NCI-H69 (cell line): ENCODE results near the gene GAMT.

Experiments
- DNase-seq: peaks from one replicate; lab custom pipeline; 2025; lab: John Stamatoyannopoulos, UW

GAMT gene

GRCh38 chr19:1384085-1384462 lies 17.3 kb downstream of the GAMT start:
- DNase-seq, result no peak

DNA sequence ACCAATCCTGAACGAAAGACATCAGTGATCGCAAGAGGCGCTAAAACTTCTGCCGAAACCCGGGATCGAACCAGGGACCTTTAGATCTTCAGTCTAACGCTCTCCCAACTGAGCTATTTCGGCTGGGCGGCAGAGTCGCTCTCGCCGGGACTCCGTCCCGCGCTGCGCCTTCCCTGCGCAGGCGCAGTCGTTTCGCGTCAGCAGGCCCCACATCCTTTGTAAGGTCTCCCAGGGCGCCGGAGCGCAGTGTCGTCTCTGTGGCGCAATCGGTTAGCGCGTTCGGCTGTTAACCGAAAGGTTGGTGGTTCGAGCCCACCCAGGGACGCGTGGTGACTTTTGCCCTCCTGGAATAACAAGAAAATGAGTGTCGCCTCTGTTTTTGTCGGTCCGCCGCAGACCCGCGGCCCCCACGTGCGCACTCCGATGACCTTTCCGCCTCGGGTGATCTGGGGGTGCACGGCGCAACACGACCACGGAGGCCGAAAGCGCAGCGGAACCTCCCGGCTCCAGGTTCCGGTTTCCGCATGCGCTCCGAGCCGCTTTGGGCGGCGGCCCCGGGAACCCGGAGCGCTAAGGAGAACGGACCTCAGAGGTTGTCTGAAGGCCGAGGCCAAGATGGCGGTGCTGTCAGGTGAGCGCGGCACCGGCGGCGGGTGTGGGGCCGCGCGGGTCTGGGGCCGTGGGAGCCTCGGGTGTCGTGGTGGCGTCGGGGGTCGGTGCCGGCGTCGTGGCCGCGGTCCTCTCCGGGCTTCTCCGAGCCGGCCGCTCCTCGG lies 17.8 kb downstream of the GAMT start, which contains the start of gene NDUFS7:
Gene NDUFS7, plus strand, starts transcription at position 596 of the 773 bp plus-strand sequence. Its CDS starts 20 bp downstream, at position 616.
- peak; percentile 96 for DNase-seq

- no peak for DNase-seq
Measured at GRCh38 chr19:1383017-1383311, 18.4 kb downstream of the GAMT start.

GRCh38 chr19:1382250-1382649 lies 19.1 kb downstream of the GAMT start:
- no peak for DNase-seq

DNA sequence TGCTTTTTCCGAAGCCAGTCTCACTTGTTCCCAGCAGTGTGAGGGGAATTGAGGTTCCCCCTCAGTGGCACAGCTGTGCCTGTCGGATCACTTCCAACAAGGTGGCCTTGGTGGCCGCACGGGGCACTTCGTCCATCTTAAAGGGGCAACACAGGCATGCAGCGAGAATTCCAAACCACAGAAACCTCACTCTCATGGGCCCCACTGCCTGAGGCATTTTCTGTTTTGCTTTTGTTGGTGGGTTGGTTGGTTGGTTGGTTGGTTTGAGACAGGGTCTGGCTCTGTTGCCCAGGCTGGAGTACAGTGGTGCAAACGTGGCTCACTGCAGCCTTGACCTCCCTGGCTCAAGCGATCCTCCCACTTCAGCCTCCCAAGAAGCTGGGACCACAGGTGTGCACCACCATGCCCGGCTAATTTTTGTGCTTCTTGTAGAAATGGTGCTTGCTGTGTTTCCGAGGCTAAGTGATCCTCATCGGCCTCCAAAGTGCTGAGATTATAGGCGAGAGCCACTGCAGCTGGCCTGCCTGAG lies 21.3 kb downstream of the GAMT start:
- no peak for DNase-seq

GRCh38 chr19:1379126-1379905 lies 22.0 kb downstream of the GAMT start:
- no peak for DNase-seq

DNA sequence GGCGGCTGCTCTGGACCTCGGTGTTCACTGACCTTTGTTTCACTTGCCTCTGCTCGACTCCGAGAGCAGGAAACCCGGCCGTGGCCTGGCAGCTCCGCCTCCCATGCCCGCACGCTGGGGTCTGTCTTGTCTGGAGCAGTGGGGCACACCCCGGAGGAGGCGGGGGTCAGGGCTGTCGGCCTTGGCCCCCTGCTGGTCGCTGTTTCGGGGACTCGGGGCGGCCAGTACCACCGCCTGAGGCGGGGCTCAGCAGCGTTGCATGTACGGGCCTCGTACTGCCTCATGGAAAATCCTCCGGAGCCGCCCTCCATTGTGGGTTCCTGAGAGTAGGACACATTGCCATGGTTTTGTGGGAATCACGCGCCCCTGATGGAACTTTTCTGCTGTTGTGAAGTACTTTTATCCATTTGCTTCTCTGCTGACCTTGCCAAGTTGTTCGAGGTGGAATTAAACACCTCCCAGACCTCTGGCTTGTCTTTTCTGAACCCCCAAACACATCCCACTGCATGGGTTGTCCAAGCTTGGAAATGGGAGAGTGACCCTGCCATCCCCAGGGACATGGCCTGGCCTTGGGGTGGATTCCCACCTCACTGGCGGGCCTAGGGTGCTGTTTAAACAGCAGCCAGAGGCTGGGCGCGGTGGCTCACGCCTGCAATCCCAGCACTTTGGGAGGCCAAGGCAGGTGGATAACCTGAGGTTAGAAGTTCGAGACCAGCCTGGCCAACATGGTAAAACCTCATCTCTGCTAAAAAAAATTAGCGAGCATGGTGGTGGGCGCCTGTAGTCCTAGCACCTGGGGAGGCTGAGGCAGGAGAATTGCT lies 23.2 kb downstream of the GAMT start:
- no peak for DNase-seq

GRCh38 chr19:1377176-1377964 lies 24.0 kb downstream of the GAMT start:
- DNase-seq, result no peak

- DNase-seq, result no peak
Measured at GRCh38 chr19:1376415-1376805, 24.9 kb downstream of the GAMT start.

GRCh38 chr19:1374250-1374577 lies 27.1 kb downstream of the GAMT start:
- DNase-seq, result no peak

GRCh38 chr19:1373534-1374249 lies 27.6 kb downstream of the GAMT start:
- no peak for DNase-seq

GRCh38 chr19:1373042-1373533 lies 28.3 kb downstream of the GAMT start:
- no peak for DNase-seq

DNA sequence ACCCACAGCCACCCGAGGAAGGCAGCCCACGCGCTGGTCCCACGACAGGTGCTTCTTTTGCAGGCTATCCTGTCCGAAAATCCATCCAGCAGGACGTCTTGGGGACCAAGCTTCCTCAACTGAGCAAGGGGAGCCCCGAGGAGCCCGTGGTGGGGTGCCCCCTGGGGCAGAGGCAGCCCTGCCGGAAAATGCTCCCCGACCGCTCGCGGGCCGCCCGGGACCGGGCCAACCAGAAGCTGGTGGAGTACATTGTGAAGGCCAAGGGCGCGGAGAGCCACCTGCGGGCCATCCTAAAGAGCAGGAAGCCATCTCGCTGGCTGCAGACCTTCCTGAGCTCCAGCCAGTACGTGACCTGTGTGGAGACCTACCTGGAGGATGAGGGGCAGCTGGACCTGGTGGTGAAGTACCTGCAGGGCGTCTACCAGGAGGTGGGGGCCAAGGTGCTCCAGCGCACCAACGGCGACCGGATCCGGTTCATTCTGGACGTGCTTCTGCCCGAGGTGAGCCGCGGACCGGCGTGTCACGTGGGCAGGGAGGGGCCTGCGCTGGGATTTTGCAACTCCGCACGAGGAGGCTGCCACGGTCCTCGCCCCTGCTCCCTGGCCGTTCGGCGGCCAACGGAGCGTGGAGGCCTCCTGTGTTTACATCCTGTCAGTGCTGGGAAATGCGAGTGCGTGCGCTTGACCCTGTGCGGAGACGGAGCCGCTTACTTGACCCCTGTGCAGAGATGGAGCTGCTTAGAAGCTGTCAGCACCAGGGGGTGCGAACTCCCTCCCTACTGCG lies 30.6 kb downstream of the GAMT start:
- DNase-seq, result no peak

GRCh38 chr19:1369214-1369805 lies 32.0 kb downstream of the GAMT start:
- no peak for DNase-seq

DNA sequence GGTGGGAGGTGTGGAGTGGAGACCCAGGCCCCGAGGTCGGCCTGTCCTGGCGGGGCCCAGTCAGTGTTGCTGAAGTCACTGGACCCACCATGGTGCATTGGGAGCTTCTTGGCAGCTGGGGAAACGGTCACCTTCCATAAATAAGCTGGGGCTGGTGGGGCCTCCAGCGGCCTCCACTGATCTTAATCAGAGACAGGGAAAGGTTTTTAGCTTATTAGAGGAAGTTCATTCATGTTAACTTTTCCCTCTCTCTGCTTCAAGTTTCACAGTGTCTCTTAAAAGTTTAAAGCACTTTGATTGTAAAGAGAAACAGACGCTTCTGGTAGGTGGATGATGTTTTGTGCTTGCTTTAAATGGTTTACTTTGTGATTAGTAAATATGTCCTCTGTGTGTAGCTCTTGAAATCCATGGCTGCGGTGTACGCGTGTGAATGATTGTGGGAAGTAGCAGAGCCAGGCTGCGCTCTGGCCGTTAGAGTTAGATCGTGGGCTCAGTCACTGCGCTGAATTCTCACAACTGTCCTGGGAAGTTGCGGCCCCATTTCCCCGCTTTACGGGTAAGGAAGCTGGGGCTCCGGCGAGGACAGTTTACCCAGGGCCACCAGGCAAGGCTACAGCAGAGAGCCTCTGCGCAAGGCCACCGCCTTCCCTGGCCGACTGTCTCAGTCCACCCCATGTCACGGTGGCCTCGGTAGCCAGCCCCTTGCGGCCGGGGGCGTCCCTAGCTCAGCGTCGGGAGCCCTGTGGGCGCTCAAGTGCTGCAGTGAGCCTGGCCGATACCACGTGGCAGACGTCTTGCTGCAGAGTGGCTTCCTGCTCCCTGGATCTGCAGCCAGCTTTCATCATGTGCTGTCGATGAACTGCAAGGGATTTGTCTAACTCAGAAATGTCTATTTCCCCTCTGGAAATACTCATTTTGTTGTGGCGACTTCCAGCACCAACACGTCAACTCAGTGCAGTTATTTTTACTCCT lies 34.2 kb downstream of the GAMT start:
- DNase-seq, result no peak

DNA sequence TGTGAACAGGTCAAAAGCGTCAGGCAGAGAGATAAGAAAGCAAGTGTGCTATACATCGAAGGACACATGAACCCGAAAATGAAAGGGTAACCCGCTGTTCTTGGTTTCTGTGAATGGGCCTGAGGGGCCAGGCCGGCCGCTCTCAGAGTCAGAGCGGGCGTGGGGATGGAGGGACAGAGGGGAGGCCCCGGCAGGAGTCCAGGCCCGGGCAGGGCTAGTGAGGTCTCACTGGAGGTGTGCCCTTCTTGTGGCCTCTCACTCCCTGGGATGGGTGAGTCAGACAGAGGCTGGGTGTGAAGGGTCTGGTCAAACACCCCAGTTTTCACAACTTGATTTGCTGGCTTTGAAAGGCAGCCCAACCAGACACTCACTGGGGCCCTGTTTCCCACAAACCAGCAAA lies 35.0 kb downstream of the GAMT start:
- no peak for DNase-seq

GRCh38 chr19:1365319-1366269 lies 35.7 kb downstream of the GAMT start:
- no peak for DNase-seq
